GM21528 (cell line): Measurements from ENCODE around the gene APH1B.
"Not testable (repeated sequence)": the region's sequence is repeated elsewhere in the genome, so short reads cannot be mapped to it uniquely, and the experiment has no call there.

Experiments
- ATAC-seq: cut with Tn5 transposase; IDR thresholded peaks from one replicate; pipeline ENCODE4 v1.9.1; 2021; ENCODE audit warnings: mild to moderate bottlenecking, moderate library complexity; ENCODE audit not compliant: unreplicated experiment, low FRiP score

APH1B gene

GRCh38 chr15:63277038-63277892, at the start of gene APH1B:
Gene APH1B (plus strand): TSS chr15:63277605. CDS start chr15:63277624, 19 bp downstream.
- peak; percentile 73 for ATAC-seq

DNA sequence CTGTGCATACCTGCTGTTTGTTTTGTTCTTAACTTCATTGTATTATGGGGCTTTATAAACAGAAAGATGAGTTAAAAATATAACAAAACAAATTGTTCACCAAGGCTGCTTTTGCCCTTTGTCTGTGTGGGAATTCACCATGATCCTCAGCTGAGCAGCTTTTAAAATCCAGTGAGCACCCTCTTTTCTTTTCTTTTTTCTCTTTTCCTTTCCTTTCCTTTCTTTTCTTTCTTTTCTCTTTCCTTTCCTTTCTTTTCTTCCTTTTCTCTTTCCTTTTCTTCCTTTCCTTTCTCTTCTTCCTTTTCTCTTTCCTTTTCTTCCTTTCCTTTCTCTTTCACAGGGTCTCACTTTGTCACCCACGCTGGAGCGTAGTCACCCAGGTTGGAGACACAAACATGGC, 49.7 kb upstream of the APH1B start:
- no peak for ATAC-seq

DNA sequence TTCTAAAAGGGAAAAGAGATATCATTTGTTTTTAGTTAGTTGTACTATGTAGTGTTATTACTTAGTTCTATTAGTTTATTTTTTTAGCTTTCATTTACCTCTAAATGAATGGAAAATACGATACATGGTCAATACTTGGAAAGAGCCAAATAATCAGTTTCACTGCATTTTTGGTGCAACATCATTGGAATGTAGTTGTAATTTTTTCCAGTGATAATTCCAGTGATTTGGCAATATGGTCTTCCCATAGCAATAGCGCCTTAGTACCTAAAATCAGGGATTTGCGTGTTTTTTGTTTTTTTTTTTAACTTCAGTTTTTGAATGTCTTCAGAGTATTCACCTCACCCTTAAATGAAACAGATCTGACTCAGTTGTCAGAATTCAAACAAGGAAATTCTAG, 46.2 kb upstream of the APH1B start:
- no peak for ATAC-seq

DNA sequence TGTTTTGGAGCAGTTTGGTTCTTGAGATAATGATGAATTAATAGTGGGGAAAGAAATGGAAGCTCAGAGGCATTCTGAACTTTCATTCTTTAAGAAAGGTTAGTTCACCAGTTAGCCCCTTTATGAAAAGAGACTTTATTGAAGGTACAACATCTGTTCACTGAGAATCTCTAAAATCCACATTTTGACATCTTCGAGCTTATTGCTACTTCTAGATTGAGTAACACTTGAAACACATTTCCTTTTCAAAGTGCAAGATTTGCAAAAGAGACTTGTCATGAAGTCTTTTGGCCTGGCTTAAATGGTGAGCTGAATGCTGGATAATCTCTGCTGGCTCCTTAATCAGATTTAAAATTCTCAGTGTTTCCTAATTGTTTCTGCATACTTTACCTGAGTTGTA, 45.7 kb upstream of the APH1B start:
- ATAC-seq = no peak

- ATAC-seq = no peak
Measured at GRCh38 chr15:63232405-63232804, 45.0 kb upstream of the APH1B start.

DNA sequence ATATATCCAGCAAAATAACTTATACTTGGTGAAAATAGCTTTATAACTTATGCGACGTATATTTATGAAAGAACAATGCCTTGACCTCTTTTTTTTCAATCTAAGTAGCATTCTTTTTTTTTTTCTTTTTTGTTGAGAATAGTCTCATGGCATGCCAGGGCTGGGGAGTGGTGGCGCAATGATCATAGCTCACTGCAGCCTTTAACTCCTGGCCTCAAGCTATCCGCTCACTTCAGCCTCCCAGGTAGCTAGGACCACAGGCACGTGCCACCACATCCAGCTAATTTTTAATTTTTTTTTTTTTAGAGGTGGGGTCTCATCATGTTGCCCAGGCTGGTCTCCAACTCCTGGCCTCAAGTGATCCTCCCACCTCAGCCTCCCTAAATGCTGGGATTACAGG, 44.5 kb upstream of the APH1B start:
- no peak for ATAC-seq

GRCh38 chr15:63233667-63234423, 43.6 kb upstream of the APH1B start:
- ATAC-seq = no peak

GRCh38 chr15:63234451-63234870, 42.9 kb upstream of the APH1B start:
- ATAC-seq = no peak

GRCh38 chr15:63236272-63236671, 41.1 kb upstream of the APH1B start:
- ATAC-seq = no peak

GRCh38 chr15:63237086-63237485, 40.3 kb upstream of the APH1B start:
- not testable (repeated sequence) for ATAC-seq

DNA sequence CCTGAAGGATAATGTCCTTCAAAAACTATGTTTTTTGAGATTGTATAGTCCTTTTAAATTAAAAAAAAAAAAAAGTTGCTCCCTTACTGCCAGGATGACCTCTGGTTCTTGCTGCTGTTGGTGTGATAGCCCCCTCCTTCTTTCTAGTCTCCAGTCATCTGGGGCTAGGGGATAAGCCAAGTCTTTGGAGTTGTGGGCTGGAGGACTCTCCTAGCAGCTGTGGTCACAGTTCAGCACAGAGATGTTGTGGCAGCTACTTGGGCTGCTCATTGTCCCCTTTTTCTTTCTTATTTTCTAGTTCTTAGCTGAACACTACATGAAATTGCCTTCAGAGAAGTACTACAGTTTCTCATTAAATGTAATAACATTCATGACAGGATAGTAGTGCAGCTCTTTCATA, 39.2 kb upstream of the APH1B start:
- ATAC-seq = no peak

DNA sequence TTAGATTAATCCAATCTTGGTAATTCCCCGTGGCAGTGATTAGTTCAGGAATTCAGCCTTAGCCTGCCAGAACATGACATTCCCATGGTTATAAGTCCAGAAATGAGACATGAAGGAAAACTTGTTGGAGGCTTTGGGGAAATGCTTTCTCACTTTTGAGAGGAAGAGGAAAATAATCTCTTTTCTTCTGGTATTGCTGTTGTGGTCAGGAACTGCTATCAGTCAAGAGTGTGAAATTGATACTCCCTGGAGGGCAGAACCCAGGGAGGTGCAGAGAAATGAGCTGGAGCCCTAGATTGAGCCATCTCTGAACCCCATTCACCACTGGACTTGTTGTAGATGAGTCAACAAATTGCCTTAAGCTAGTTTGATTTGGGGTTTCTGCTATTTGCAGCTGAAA, 38.6 kb upstream of the APH1B start:
- ATAC-seq = no peak

DNA sequence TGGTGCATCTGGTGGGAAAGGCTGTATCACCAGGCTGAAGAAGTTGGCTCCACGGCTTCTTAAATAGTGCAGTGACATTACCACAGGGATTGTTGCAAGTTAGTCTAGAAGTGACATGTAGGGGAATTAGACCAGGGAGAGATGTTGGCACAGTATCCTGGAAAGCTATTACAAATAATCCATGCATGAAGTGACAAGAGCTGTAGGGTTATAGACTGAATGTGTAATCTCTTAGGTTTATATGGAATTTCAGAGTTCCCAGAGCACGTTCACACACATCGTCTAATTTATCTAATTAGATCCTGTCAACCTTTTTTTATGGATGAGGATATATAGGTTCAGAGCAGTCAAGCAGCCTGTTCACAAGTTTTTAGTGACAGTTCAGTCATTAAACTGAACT, 37.3 kb upstream of the APH1B start:
- ATAC-seq = no peak

DNA sequence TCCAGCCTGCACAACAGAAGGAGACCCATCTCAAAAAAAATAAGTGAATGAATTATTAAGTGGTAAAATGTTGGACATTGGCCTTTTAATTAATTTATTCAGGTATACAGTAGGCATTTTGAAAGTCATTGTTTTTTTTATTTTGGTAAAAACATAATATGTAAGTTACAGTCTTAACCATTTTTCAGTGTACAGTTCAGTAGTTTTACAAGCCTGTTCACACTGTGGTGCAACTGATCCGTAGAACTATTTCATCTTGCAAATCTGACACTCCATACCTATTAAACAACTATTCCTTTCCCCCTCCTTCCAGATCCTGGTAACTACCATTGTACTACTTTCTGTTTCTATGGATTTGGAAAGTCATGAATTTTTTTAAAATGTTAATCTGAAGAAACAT, 36.1 kb upstream of the APH1B start:
- ATAC-seq = no peak

DNA sequence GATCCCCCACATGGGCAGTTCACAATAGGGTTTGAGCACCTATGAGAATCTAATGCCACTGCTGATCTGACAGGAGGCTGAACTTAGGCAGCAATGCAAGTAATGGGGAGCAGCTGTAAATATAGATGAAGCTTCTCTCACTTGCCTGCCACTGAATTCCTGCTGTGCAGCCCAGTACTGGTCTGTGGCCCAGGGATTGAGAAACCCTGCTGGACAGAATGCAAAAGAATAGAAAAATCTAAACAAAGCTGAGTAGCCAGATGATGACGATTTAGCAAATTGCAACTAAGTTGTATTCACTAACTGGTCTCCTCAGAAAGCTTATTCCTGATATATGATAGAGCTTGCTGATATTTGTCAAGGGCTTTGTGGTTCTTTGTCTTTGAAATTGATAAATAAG, 34.3 kb upstream of the APH1B start:
- no peak for ATAC-seq

GRCh38 chr15:63243776-63244175, 33.6 kb upstream of the APH1B start:
- no peak for ATAC-seq

- no peak for ATAC-seq
Measured at GRCh38 chr15:63244399-63244798, 33.0 kb upstream of the APH1B start.

DNA sequence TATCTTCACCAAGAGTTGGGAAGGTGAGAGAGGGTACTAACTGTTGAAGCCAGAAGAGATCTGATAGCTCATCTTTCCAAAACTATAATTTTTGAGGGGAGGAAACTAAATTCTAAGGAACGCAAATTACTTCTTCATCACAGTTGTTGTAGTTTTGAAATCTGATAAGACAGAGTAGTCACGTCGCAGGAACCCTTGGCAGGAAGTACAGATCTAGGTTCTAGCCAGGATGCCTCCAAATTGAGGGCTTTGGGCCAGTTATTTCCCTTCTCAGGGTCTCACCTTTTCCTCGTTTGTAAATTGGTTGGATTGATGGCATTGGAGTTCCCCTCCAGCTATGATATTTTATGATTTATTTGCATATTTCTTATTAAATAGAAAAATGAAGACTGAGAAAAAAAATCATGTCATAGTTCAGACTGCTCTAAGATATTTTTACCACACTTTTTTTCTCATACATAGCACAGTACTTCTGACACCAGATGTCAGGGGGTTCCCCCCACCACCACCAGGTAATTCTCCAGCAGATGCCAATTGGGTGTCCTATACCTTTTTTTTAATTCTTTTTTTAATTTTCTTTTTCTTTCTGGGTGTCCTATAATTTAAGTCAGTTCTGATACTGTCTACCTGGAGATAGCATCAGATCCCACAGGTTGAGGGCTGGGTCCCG, 32.3 kb upstream of the APH1B start:
- no peak for ATAC-seq

GRCh38 chr15:63246691-63247469, 30.5 kb upstream of the APH1B start:
- no peak for ATAC-seq

- ATAC-seq = no peak
Measured at GRCh38 chr15:63250312-63250965, 27.0 kb upstream of the APH1B start.
